Esophagus muscularis mucosa (tissue), 3 donors: Measurements from ENCODE around the gene LRRC41.

ENCODE experiments used
- CTCF ChIP-seq, 3 experiments: fragments of 200-600 bp in 2 of 3; fragments of 450-650 bp in 1 of 3; sonication (generic) in 2 of 3; IDR thresholded peaks; one replicate each; pipeline ENCODE4 v1.5.1; 2017 to 2019; ENCODE audit warnings: antibody characterized with exemption in 3 of 3, mild to moderate bottlenecking in 2 of 3, moderate library complexity in 1 of 3
- POLR2A ChIP-seq: fragments of 450-650 bp; IDR thresholded peaks from one replicate; pipeline ENCODE4 v1.6.1; 2017; ENCODE audit warnings: antibody characterized with exemption, moderate library complexity, mild to moderate bottlenecking, low read depth
- POLR2AphosphoS5 ChIP-seq, 2 donors: sonication (generic); formaldehyde crosslinking; IDR thresholded peaks; one replicate each; pipeline ENCODE4 v1.6.1; 2017; ENCODE audit warnings: antibody characterized with exemption in 2 of 2

DNA sequence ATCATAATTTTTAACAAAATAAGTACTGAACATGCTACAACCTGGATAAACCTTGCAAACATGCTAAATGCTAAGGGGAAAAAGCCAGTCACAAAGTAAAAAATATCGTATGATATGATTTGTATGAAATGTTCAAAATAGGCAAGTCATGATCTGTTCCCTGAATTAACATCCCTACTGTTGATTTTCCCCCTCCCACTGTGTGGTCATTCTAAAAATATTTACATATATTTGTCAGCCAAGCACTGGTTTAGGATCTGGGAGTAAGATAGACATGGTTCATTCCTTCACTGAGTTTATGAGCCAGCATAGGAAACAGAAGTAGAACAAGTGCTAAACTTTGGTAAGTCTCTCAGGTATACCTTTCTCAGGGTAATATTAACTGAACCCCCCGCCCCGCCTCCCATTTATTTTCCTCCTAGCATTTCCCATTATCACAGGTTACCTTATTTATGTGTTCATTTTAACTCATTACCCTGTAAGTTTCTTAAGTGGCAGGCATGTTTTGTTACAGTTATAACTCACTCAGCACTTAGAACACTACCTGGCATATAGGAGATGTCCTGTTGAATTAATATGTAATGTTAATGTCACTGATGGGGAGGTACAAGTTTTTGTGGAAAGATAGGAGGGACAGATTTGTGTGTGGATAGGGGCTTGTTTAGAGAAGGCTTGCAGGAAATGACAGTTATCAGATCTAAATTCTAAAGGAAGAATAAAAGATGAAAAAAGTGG, 12.4 kb upstream of the LRRC41 start:
- TF ChIP-seq POLR2AphosphoS5 (IDR thresholded peaks at IDR 0.05) (no peak), CTCF (IDR thresholded peaks at IDR 0.05) (no peak), POLR2A (no peak)
